Measurements from ENCODE around the gene ATP9B.
"Not testable (repeated sequence)": the region's sequence is repeated elsewhere in the genome, so short reads cannot be mapped to it uniquely, and the experiment has no call there.

The ATP9B gene

DNA sequence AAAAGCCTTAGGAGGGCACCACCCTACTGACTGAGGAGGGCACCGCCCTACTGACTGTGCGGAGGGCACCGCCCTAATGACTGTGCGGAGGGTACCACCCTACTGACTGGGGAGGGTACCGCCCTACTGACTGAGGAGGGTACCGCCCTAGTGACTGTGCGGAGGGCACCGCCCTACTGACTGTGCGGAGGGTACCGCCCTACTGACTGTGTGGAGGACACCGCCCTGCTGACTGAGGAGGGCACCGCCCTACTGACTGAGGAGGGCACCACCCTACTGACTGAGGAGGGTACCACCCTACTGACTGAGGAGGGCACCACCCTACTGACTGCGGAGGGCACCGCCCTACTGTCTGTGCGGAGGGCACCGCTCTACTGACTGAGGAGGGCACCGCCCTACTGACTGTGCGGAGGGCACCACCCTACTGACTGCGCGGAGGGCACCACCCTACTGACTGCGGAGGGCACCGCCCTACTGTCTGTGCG is 176.4 kb downstream of the ATP9B start:
- DNase-seq = no peak

DNA sequence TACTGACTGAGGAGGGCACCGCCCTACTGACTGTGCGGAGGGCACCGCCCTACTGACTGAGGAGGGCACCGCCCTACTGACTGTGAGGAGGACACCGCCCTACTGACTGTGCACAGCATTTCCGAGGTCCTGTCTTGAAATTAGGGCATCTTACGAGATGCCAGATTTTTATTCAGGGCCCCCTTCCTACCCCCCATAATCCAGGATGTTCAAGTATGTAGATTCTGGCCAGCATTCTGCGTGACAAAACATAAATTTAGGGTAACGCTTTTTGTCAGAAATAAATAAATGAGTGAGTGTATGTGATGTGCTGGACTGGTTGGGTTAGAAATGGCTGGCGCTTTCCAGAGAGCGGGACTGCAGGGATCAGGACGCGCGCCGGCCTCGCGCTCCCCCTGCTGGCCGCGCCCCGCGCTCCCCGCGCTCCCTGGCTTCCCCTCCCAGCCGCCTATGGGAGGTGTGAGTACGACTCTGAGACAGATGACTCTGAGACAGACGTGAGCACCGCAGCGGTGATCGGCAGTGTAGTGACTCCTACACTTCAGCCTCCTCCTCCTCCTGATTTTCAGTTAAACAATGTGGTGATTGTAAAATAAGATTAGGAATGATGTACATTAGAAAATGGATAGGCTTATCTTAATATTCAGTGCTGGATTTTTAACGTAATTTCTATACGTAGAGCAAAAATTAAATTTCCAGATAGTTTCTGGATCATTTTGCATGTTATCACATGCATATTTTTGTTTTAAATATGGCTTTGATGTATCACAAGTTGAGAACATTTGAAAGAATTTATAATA is 177.3 kb downstream of the ATP9B start:
- peak; percentile 6 to 44 for DNase-seq

DNA sequence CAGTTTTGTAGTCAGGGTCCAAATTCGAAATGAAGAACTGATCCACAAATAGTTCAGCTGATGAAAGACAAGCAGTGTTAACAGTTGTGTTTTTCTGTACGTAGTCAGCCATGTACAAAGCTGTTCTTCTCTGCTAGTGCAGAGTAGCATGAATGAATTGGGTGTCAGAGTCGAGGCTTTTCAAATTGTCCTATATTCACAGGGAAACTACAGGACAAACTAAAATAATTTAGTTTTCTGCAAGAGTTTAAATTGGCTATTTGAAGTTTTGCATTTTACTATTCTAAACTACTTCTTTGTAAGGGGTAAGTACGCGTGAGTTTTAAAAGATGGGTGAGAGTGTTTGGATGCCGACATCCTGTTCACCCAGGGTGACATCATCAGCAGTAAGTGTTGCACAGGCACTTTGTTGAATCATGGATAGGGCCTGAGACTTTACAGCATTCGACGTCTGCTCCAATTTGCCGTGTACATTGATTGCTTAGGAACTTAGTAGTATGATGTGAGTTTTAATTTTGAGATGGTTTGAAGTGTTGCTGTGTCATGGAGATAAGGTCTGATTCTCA is 179.4 kb downstream of the ATP9B start:
- DNase-seq = no peak

DNA sequence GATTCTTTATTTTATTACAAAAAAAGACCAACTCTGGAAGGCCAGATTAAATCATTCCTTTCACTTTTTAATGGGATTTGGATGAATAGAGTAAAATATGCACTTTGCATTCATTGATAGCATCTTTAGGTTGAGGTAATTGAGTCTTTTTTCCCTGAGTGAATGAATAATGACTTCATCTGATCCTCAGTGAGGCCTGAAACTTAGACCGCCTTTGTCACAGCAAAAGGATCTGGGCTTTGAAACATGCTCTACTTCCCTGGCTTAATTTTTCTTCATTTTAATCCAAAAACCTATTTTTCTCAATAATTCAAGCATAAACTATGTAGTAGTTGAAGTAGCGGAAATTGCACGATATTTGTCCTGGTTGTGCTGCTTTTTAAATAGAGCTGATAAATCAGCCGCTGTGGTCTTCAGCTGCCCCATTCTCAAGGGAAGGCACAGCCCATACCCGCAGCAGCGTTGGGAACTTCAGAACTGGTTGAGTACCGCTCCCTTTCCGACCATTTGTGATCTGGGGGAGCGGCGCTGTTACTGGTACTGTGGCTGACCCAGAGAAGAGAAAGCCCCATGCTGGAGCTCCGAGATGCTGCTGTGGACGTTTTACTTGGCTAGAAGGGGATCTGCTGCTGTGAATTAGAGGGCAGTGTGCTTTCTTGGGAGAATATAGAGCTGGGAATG is 181.2 kb downstream of the ATP9B start:
- no peak for DNase-seq

DNA sequence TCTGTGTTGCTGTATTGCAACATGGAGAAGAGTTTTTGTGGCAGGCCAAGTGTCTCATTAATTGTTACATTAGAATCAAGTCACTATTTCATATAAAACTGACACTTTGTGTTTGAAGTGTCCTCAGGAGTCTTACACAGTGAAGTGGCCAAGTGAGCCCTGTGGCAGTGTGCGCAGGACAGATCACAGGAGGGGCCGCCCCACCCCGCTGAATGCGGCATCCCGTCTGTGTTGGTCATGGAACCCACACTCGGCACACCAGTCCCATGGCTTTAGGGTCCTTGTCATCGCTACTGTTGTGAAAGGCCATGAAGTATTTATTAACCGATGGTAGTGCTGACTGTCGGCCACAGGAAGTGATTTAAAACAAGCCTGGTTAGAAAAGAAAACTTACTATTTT is 181.8 kb downstream of the ATP9B start:
- no peak for DNase-seq

DNA sequence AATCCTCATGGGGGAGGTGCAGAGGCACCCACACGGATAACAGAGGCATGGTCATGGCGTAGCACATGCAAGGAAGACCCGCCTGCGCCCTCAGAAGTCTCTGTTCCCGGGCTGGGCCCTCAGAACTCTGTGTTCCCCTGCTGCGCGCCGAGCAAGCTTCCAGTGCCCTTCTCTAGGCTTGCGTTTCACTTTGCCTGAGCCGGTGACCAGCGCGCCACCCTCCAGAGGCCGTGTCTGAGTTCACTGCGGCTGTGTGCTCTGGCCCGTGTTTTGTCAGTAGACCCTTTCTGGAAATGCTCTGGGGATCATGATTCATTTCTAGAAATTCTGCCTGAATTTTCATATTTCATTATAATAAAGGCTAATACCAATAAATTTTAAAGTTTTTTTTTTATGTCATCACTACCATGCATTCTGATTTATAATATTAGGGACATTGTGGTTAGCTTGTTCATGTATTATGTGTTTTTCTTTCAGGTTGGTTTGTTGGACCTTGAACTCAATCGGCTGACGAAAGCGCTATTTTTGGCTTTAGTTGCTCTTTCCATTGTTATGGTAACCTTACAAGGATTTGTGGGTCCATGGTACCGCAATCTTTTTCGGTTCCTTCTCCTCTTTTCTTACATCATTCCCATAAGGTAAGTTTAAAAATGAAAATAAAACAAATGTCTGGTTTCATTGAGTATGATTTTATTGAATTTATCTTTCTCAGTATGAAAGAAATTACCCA is 183.9 kb downstream of the ATP9B start:
- DNase-seq = no peak

DNA sequence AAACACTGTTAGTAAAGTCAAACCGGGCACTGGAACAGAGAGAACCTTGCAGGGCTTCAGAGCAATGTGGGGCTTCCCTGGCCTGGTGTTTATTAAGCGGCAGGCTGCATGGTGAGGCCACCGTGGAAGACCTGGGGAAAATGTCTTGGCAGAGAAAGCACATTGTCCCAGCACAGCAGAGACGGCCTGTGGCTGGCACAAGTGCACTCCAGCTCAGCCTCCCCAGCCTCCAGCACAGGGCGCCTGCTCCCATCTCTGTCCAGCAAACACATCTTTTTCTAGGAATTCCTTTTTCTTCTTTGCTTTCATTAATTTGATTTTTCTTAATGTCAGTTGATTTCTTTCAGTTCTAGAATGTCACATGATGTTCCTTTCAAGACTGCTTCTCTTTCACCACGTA is 188.3 kb downstream of the ATP9B start:
- DNase-seq = no peak

DNA sequence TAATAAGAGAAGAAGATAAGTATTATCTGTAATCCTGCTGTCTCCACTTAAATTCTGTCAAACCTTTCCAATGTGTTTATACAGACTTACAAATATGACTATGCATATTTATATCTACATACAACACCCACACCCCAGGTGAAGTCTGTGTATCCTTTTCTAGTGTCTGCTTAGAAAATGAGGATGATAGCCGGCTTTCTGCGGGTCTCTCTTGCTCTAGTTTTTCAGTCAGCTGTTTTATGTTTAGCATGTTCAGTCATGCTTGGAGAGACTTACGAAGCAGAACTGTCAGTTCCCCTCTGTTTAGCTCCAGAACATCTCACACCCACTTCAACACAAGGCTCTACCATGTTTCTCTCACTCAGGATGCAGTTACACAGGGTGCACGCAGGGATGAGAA is 189.3 kb downstream of the ATP9B start:
- no peak for DNase-seq

DNA sequence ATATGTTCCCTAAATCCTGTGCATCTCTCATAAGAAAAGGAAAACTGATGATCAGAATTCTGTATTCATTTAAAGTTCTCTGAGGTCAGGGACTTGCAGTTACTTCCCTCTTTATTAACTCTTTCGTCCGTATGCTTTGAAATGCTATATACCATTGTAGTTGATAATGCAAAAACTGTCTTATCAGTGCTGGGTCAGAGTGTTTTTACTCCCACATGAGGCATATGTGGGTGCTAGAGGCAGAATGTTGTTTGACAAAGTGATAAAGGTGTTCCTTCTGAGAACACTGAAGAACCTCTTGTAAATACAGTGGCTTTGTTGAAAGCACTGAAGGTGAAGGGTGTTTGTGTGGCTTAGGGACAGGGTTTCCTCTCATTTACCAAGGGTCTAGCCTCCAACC is 190.0 kb downstream of the ATP9B start:
- DNase-seq = no peak

DNA sequence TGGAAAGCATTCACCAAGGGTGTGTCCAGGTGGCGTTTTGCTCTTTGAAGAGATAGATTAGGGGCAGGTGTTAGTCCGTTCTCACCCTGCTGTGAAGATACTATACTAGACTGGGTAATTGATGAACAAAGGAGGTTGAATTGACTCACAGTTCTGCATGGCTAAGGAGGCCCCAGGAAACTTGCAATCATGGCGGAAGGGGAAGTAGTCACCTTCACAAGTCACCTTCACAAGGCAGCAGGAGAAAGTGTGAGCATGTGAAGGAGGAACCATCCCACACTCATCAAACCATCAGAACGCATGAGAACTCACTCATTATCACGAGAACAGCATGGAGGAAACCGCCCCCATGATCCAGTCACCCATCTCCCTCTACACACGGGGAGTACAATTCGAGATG is 190.8 kb downstream of the ATP9B start:
- DNase-seq = no peak

DNA sequence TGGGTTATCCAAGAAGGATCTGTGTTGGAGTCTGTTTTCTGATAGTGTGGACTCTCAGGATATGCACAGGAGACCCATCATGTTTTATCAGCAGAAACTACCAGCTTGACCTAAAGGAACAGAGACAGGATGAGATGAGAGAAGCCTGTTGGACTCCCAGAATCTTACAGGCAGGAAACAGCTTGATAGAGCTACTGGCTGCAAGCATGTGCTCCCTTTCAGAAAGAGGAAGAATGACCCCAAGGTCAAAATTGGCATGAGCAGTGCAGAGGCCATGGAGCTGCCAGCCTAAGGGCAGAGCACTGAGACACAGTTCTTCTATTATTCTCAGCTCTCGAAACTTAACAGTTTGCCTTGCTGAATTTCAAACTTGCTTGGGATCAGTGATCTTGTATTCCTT is 191.3 kb downstream of the ATP9B start:
- no peak for DNase-seq

DNA sequence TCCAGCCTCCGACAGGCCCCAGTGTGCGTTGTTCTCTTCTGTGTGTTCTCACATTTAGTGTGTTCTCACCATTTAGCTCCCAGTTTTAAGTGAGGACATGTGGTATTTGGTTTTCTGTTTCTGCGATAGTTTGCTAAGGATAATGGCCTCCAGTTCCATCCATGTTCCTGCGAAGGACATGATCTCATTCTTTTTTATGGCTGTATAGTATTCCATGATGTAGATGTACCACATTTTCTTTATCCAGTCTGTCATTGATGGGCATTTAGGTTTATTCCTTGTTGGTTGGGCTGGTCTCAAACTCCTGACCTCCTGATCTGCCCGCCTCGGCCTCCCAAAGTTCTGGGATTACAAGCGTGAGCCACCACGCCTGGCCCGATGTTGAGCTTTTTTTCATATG is 195.9 kb downstream of the ATP9B start:
- not testable (repeated sequence) for DNase-seq

DNA sequence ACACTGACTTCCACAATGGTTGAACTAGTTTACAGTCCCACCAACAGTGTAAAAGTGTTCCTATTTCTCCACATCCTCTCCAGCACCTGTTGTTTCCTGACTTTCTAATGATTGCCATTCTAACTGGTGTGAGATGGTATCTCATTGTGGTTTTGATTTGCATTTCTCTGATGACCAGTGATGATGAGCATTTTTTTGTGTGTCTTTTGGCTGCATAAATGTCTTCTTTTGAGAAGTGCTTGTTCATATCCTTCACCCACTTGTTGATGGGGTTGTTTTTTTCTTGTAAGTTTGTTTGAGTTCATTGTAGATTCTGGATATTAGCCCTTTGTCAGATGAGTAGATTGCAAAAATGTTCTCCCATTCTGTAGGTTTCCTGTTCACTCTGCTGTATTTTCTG is 202.6 kb downstream of the ATP9B start:
- not testable (repeated sequence) for DNase-seq

DNA sequence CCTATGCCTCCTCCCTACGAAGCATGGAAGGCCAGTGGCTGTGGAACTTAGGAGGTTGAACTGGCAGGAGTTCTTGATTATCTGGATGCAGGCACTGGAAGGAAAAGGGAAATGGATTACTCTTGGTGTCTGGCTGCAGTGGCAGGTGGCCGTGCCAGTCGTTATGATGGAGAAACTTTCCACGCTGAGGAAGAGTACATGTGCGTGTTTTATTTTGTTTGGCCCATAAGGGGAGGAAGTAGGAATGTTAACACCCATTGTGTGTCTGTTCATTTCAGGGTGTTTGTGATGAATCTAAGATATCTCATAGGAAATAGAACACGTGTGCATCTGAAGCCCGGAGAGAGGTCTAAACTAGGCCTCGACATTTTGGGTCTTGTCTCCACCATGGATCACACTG is 203.7 kb downstream of the ATP9B start:
- no peak for DNase-seq

DNA sequence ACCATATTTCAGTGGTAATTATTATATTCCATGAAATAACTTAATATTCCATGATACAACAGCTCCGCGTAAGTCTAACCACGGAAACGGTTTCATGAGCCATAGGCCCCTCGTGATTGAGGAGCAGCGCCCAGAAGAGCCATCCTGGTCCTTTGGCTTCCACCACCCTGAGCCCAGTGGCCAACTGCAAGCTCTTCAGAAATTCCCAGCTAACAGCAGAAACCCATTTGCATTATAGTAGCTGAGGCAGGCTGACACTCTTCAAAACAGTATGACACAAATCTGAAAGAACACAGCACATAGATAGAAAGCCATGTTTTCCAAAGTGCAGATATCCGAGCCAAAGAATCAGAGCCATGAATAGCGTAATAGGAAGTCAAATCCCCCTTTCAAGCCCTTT is 205.6 kb downstream of the ATP9B start:
- DNase-seq = no peak

DNA sequence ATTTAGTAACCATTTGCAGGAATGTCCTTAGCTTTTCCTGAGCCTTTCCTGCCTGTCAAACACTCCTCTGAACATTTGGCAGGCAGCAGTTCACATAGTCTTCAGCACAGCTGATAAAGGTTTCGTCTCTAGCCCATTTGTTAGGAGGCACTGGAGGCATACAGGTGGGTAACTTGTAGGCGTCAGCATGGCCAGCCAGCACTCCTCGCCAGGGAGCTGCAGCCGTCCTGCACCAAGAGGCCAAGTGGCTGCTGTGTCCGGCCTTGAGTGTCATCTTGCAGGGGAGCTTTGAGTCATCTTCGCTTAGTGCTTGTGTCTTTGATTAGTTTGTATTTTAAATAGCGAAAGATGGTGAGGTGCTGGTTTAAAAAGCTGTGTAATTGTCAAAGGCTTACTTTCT is 206.3 kb downstream of the ATP9B start:
- no peak for DNase-seq

DNA sequence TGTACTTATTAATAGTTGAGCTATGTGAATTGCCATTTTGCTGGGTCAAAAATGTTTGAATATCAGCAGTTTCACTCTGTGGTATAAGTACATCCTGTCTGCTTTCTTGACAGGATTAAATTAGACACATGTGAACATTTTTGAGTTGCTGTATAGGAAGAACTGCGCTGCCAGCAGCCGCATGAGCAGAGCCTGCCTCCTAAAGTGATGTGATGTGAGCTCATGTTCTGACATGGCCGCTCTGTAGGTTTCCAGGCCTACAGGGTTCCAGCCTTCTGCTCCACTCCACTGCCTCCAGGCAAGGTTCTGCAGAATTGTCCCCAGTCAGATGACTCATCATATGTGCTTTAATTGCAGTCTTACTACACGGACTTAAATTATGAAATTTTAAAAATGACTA is 206.8 kb downstream of the ATP9B start:
- DNase-seq = no peak

DNA sequence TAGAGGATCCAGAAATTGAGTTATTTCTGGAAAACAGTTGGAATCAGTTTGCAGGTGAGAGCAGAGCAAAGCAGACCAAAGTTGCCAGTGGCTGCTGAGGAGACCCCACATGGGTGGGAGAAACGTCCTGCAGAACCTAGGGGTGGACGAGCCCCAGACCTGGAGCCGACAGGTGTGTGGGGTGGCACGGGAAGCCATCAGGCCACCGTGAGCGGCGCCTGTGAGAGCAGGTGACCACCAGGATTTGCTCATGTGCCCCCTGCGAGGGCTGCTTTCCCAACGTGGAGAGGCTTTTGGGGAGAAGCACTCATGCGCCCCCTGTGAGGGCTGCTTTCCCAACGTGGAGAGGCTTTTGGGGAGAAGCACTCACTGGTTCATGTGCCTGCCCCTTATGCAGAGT is 209.7 kb downstream of the ATP9B start:
- DNase-seq = no peak

DNA sequence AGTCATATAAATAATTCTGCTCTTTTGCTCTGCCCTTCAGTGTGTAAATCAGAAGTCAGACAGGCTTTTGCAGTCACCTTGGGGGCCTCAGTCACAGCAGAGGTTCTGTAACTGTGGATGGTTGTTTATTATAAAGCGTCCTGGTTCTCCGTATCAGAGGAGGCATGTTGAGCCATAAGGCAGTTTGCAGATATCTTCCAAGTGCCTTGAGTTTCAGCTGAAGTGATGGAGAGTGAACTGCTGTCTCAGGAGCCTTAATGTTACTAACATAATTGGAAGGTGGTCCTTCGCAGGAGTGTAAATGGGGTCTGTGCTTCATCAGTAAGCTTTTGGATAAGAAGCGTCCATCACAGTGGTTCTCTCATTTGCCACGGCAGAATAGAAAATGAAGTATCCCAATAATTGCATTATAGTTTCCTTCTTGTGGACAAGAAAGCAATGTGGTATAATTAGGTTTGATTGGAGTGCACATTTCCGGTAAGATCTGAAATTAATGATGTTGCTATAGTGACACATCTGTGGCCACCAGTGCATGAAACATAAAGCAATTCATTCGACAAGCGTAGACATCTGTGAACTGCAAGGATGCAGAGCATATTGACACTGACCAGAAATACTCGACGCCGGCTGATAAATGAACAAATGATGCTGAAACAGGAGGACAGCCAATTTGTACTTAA is 214.1 kb downstream of the ATP9B start:
- no peak for DNase-seq

DNA sequence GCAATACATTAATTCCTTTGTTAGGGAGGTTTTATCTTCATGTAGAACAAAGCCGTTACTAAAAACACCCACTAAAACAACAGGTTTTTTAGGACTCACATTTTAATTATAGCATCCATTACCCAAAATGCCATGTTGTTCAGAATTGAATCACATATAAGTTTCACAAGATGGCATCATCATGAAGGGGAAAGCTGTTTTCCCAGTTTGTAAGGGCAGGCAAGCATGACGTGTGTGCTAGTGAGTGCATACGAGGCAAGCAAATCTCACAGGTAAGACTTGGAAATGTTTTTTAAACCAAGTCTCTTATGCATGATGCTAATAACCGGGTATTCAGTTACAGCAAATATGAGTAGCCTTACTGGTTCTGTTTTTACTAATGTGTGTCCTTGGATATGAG is 214.7 kb downstream of the ATP9B start:
- DNase-seq = no peak

DNA sequence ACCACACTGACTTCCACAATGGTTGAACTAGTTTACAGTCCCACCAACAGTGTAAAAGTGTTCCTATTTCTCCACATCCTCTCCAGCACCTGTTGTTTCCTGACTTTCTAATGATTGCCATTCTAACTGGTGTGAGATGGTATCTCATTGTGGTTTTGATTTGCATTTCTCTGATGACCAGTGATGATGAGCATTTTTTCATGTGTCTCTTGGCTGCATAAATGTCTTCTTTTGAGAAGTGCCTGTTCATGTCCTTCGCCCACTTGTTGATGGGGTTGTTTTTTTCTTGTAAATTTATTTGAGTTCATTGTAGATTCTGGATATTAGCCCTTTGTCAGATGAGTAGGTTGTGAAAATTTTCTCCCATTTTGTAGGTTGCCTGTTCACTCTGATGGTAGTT is 216.0 kb downstream of the ATP9B start:
- DNase-seq = not testable (repeated sequence)

DNA sequence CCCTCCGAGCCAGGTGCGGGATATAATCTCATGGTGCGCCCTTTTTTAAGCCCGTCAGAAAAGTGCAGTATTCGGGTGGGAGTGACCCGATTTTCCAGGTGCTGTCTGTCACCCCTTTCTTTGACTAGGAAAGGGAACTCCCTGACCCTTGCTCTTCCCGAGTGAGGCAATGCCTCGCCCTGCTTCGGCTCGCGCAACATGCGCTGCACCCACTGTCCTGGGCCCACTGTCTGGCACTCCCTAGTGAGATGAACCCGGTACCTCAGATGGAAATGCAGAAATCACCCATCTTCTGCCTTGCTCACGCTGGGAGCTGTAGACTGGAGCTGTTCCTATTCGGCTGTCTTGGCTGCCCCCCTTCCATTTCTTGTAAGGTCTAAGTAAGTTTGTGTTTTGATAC is 221.2 kb downstream of the ATP9B start:
- not testable (repeated sequence) for DNase-seq

DNA sequence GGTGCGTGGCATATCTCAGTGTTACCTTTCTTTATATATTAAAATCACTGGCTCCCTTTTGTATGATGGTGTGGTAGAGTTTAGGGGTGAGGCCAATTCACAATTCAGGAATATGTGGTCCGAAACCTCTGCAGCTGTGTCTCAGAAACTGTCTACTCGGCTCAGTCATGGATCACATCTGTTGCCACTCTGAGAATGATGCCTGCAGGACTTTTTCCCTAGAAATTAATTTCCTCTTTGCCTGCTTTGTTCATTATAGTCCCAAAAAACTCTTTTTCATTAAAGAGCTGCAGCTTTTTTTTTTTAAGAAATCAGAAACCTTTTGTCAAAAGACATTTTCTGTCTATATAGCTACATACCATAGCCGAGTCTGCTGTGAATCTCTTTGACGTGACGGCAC is 221.7 kb downstream of the ATP9B start:
- no peak for DNase-seq
